Inflammatory macrophage (primary cell): ENCODE data around the gene CPT1B.
A peak's percentile ranks its signal among the peaks of the same experiment; 100 is the strongest.

ENCODE experiments used
- DNase-seq, 2 donors: peaks; one replicate each; pipeline ENCODE4 v3.0.0-alpha.2; 2020 to 2022

Gene CPT1B

GRCh38 chr22:50544078-50544745 lies 34.0 kb downstream of the CPT1B start:
- peak; percentile 75 to 80 for DNase-seq

GRCh38 chr22:50542416-50542927 lies 35.8 kb downstream of the CPT1B start:
- DNase-seq = peak; percentile 92 to 97

- peak; percentile 93 to 95 for DNase-seq
Observed at GRCh38 chr22:50541667-50542026, 36.6 kb downstream of the CPT1B start.

- DNase-seq = no peak
Observed at GRCh38 chr22:50540381-50540780, 37.8 kb downstream of the CPT1B start.

DNA sequence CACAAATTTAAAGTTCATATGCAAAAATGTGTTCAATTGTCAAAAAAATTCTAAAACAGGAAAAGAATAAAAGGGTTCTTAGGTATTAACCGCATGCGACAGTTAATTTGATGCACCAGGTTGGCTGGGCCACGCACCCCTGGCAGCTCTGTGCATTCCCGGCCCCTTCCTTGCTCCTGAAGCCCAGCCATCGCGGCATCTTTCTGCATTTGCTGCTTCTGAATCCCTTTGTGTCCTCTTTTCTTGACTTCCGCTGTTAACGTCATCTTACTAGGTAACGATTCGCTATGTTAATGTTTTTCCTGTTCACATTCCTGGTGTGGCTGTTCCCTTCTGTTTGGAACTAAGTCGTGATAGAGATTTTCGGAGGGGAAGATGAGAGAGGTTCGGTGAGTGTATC lies 40.5 kb downstream of the CPT1B start:
- DNase-seq = no peak

GRCh38 chr22:50536226-50536625 lies 42.0 kb downstream of the CPT1B start:
- DNase-seq = no peak

- no peak for DNase-seq
Observed at GRCh38 chr22:50535113-50535512, 43.1 kb downstream of the CPT1B start.

DNA sequence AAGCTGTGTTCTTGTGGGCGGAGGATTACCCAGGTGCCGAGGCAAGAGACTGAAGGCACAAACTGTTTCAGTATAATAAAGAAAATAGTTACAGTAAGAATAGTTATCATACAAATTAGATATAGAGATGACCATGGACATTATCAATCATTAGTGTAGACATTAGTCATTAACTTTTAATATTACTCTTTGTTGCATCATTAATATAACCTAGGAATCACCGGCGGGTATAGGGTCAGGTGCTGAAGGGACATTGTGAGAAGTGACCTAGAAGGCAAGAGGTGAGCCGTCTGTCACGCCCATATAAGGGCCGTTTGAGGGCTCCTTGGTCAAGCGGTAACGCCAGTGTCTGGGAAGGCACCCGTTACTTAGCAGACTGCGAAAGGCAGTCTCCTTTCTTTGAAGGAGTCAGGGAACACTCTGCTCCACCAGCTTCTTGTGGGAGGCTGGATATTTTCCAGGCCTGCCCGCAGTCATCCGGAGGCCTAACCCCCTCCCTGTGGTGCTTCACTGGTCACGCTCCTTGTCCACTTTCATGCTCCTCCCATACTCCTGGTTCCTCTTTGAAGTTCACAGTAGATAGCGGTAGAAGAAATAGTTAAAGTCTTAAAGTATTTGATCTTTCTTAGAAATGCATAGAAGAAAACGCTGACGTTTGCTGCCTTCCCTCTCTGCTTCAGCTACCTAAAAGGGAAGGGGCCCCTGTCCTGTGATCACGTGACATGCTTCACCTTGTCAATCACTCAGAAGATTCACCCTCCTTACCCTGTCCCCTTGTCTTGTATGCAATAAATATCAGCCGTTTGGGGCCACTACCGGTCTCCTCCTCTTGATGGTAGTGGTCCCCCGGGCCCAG lies 44.1 kb downstream of the CPT1B start:
- peak; percentile 46 to 77 for DNase-seq

DNA sequence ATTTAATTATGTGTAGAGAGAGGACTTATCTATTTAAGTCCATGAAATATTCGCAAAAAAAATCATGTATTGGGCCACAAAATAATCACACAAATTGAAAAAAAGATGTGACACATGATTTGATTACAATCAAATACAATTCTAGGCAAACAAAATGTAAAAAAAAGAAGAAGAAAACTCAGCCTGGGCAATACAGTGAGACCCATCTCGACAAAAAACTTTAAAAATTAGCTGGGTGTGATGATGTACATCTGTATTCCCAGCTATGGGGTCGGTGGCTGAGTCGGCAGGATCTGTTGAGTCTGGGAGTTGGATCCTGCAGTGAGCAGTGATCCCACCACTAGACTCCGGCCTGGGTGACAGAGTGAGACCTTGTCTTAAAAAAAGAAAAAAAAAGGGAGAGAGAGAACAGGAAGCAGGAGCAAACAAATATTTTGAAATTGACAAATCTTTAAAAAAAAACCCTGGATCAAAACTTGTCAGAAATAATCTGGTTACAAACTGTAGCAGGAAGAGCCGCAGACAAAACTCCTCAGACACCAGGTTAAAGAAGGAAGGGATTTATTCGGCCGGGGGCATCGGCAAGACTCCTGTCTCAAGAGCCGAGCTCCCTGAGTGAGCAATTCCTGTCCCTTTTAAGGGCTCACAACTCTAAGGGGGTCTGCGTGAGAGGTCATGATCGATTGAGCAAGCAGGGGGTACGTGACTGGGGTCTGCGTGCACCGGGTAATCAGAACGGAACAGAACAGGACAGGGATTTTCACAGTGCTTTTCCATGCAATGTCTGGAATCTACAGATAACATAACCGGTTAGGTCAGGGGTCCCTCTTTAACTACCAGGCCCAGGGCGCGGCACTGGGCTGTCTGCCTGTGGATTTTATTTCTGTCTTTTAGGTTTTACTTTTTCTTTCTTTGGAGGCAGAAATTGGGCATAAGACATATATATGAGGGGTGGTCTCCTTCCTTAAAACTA lies 45.1 kb downstream of the CPT1B start:
- DNase-seq = no peak

DNA sequence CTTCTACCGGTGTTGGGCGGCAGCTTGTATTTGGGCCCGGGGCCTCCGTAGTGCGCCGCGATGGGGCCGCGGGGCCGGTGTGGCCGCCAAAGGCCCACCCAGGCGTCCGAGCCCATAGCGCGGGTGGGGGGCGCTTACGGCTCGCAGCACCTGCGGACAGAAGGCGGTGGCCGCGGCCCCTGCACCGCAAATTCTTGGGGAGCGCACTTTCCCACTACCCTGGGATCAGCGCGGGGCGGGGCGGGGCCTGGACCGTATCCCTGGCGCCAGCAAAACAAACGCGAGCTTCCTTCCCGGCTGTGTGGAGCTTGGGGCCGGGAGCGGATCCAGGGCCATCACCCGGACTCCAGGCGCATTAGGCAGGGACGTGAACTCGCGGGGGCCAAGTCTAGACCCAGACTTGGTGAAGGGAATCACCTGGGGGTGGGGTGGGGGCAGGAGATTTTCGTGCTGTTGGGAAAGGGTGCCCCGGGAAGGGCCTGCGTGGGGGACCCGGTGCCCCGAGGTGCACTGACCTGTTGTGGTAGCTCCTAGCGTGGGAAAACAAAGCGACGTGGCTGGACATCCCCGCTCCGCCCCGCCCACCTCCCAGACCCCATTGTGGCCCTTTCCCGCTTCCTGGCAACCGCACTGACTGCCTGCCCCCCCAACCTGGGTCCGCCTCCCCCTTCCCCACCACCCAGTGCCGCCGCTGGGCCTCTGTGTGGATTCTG lies 46.1 kb downstream of the CPT1B start:
- DNase-seq = peak; percentile 21 to 56

DNA sequence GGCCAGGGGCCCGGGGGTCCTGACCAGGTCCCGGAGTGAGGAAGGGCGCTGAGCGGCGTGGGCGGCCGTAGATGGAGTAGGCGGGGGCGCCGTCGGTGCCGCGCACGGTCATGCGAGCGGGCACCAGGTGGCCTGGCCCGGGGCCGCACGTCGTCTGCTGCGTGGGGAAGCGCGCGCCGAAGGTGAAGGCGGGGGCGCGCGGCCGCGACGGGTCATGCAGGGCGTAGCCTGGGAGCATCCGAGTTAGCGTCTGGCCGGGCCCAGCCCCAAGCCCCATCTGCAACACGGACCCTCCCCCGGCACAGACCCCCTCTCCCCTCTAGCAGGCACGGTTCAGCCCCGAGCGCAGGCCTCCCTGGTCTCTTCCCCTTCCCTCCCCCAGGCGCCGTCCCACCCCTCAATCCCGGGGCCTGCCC lies 46.7 kb downstream of the CPT1B start:
- DNase-seq = peak; percentile 73 to 87

- peak; percentile 90 to 94 for DNase-seq
Observed at GRCh38 chr22:50530877-50531545, 47.2 kb downstream of the CPT1B start.

DNA sequence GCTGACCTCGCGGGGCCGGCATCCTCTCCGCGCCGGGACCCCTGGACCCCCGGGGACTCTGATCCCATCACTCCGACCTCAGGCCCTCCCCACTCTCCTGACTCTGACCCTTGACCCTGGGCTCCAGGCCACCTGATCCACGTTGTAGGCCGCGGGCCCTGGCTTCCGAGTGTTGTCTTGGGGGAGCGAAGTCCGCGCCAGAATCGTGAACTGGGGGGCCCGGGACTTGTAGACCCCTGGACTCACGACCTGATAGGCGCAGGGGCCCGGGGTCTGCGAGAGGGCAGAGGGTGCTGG lies 47.7 kb downstream of the CPT1B start:
- DNase-seq = peak in 1 of 2 donors; percentile 65

DNA sequence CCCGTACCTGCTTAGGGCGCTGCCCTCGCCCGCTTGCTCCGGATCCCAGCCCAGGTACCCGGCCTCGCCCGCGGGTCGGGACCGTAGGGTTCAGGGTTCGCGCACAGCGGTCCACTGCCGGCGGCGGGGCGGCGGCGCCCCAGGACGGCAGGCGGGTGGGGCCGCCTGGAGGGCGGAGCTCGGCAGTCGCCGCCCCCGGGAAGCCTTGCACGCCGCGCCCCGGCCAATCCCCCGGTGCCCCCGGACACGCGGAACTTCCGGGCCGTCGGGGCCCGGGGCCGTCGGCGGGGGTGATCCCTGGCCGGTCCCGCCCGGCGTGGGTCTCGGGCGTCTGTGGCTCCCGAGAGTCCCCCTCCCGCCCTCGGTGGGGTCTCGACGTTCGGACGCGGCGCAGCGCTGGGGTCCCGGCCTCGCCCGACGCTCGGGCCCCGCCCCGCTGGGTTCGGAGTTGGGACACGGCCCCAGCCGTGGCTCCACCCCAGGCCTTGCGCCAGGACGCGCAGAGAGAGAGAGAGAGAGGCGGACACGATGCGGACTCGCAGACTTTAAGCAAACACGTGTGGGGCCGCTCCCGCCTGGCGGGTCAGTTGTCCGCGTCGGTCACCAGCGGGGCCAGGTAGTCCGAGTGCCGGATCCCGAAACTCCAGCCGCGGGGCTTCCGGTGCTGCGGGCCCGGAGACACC lies 48.2 kb downstream of the CPT1B start, which contains the start of gene TYMP:
Gene TYMP (minus strand): TSS at position 116 of the 683 bp plus-strand sequence. CDS start 303 bp downstream, outside the sequence.
- peak; percentile 92 to 94 for DNase-seq

- peak in 1 of 2 donors; percentile 15 for DNase-seq
Observed at GRCh38 chr22:50529416-50529896, 48.8 kb downstream of the CPT1B start.

DNA sequence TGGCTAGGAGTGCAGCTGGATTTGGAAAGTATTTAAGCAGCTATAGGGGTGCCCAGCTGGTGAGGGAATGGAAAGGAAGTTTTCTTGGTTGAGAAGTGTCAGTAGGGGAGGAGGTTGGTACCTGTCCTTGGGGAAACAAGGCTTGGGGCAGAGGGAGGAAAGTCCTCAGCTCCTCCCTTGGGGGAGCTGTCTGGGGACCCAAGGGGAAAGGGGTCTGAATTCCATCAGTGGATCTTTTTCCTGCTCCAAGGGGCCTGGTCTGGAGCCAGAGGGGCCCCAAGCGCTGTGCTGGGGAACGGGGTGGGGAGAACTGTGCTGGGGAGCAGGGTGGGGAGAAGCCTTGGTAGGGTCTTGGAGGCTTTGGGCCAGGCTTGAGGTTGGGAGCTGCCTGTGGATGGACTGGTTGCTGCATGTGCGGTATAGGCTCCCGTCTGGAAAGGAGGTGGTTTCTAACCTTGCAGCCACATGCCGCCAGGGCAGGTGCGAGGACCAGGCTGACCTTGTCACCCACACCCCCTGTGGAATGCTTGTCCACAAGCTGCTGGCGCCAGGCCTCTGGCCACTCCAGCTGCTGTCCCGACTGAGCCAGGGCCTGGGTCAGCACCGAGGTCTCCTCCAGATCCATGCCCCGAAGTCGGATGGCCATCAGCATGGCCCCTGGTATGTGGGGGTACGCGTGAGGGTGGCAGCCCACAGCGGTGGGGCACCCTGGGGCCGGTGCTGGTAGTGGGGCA lies 49.4 kb downstream of the CPT1B start:
- no peak for DNase-seq

- DNase-seq = no peak
Observed at GRCh38 chr22:50527921-50528681, 50.1 kb downstream of the CPT1B start.

- DNase-seq = peak; percentile 56 to 76
Observed at GRCh38 chr22:50526834-50527801, 51.1 kb downstream of the CPT1B start.
